Mucosa of descending colon (tissue), 3 donors: Measurements from ENCODE around the gene ANKRD31. TPM values are rescaled to one million over a fixed set of nuclear protein-coding genes. Genes with fewer than 3 reads are reported as not detected.
A peak's percentile ranks its signal among the peaks of the same experiment; 100 is the strongest.
"Not testable (repeated sequence)": the region's sequence is repeated elsewhere in the genome, so short reads cannot be mapped to it uniquely, and the experiment has no call there.

ENCODE experiments used
- ATAC-seq: fragments of 200-7000 bp; cut with Tn5 transposase; one replicate; pipeline ENCODE4 v1.9.1; 2020; ENCODE audit warnings: mild to moderate bottlenecking, moderate library complexity
- DNase-seq, 3 donors: peaks; one replicate each; pipeline ENCODE4 v3.0.0-alpha.2; 2020
- H3K36me3 ChIP-seq: fragments of 200-600 bp; one replicate; pipeline ENCODE4 v1.8.0; 2021; ENCODE audit warnings: low read depth, mild to moderate bottlenecking
- H3K4me1 ChIP-seq: fragments of 200-600 bp; one replicate; pipeline ENCODE4 v1.8.0; 2021; ENCODE audit warnings: low read depth, mild to moderate bottlenecking
- H3K4me3 ChIP-seq: fragments of 200-600 bp; one replicate; pipeline ENCODE4 v1.8.0; 2021; ENCODE audit warnings: mild to moderate bottlenecking
- H3K9me3 ChIP-seq: fragments of 200-600 bp; one replicate; pipeline ENCODE4 v1.8.0; 2021; ENCODE audit warnings: mild to moderate bottlenecking
- CTCF ChIP-seq: fragments of 200-600 bp; IDR thresholded peaks from one replicate; pipeline ENCODE4 v1.8.0; 2022; ENCODE audit warnings: antibody characterized with exemption, mild to moderate bottlenecking
- intact Hi-C, 2 donors: fragments of 100-400 bp; cut with DNase I in 1 of 2; cut with micrococcal nuclease in 1 of 2; formaldehyde crosslinking; loops; one replicate each; pipeline versions ENCODE4 v1.11.0 to v1.11.1; 2022; cut with DNase I, micrococcal nuclease
- total RNA-seq, 3 donors: library from RNA; stranded (reverse); fragmentation: NEBNext Ultra II Directional in 2 of 3; extraction: Animal tissue kit (Norgen Biotek cat#: 25700) in 2 of 3; gene quantifications; one replicate each; pipeline versions ENCODE4 v1.2.1 to v1.2.4, GENCODE V29; 2021 to 2023
- donor health status: DM: no; HTN: no; CAD: no; lungs with moderate emphysema.
- donor health status: DM: no; HTN: no; CAD: no.
- donor health status: DM: no; HTN: yes; CAD: no.

The ANKRD31 gene
- total RNA-seq, 3 donors from 2014 or later, result 0.14 to 0.17 (median 0.16) TPM

- Histone ChIP-seq H3K9me3 (no peaks in the 10 kb centered on the region), H3K4me1 (peaks cover 37% of the 10 kb centered on the region), H3K36me3 (no peaks in the 10 kb centered on the region), H3K4me3 (no peak overlapping the region)
- TF ChIP-seq CTCF, result no peak
- ATAC-seq (peak; percentile 84), DNase-seq (no peak)
- intact Hi-C loops, result no loop called here
These were observed 29.1 kb upstream of the ANKRD31 start for GRCh38 chr5:75265731-75266130.

GRCh38 chr5:75262271-75262670 lies 25.6 kb upstream of the ANKRD31 start:
- DNase-seq (no peak), ATAC-seq (peak; percentile 73)
- H3K36me3 ChIP-seq, result no peaks in the 10 kb centered on the region
- no peak for TF ChIP-seq CTCF
- H3K4me1 ChIP-seq, result peaks cover 43% of the 10 kb centered on the region
- H3K4me3 ChIP-seq, result no peak overlapping the region
- H3K9me3 ChIP-seq, result no peaks in the 10 kb centered on the region
- intact Hi-C loops, result no loop called here

- intact Hi-C loops, result no loop called here
- H3K36me3 ChIP-seq, result no peaks in the 10 kb centered on the region
- H3K4me3 ChIP-seq, result no peak overlapping the region
- ATAC-seq (peak; percentile 90), DNase-seq (no peak)
- no peak for TF ChIP-seq CTCF
- H3K4me1 ChIP-seq, result peaks cover 30% of the 10 kb centered on the region
- peaks cover 4% of the 10 kb centered on the region for H3K9me3 ChIP-seq
These were observed 24.0 kb upstream of the ANKRD31 start for GRCh38 chr5:75260708-75261107.

- H3K4me3 ChIP-seq, H3K9me3 ChIP-seq, H3K4me1 ChIP-seq, intact Hi-C loops, DNase-seq, H3K36me3 ChIP-seq, ATAC-seq: not testable (repeated sequence)
These were observed 13.8 kb upstream of the ANKRD31 start for GRCh38 chr5:75250452-75250851.

GRCh38 chr5:75245023-75245422 lies 8.3 kb upstream of the ANKRD31 start:
- Histone ChIP-seq H3K4me1 (no peaks in the 10 kb centered on the region), H3K36me3 (no peaks in the 10 kb centered on the region), H3K9me3 (no peaks in the 10 kb centered on the region), H3K4me3 (no peak overlapping the region)
- DNase-seq, result no peak
- intact Hi-C loops, result no loop called here
- TF ChIP-seq CTCF, result no peak
- no peak for ATAC-seq

GRCh38 chr5:75243510-75243909 lies 6.8 kb upstream of the ANKRD31 start:
- Histone ChIP-seq H3K4me1 (no peaks in the 10 kb centered on the region), H3K36me3 (no peaks in the 10 kb centered on the region), H3K9me3 (no peaks in the 10 kb centered on the region), H3K4me3 (no peak overlapping the region)
- ATAC-seq (no peak), DNase-seq (no peak)
- no peak for TF ChIP-seq CTCF
- intact Hi-C loops, result no loop called here
